Measurements from ENCODE around the gene GDAP2.

The GDAP2 gene

DNA sequence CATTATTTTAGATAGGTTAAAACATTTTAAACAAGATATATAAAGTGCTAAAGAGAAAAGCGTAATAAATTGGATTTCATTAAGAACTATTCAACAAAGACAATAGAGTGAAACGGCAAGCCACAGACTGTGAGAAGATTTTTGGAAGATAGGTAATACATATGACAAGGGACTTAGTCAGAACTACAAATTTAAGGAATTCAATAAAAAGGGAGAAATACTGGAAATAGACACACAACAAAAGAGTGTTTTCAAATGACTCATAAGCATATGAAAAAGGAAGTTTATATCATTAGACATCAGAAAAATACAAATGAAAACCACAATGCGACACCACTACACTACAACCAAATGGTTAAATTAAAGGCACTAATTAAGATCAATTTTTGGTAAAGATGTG lies 90.5 kb downstream of the GDAP2 start:
- no peak for DNase-seq

DNA sequence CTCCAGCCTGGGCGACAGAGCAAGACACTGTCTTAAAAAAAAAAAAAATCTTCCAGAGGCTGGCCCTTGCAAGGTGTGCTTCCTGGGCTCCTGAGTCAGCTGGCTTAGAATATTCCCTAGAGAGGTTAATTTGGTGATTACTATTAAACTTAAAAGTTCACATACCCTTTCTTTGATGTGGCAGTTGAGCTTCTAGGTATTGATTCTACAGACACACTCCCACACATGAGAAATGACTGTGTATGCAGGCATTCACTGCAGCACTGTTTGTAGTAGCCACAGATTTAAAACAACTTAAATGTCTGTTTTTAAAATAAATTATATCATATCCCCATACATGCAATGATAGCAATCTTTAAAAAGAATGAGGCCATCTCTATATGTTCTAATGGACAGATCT lies 93.4 kb downstream of the GDAP2 start:
- DNase-seq: no peak

DNA sequence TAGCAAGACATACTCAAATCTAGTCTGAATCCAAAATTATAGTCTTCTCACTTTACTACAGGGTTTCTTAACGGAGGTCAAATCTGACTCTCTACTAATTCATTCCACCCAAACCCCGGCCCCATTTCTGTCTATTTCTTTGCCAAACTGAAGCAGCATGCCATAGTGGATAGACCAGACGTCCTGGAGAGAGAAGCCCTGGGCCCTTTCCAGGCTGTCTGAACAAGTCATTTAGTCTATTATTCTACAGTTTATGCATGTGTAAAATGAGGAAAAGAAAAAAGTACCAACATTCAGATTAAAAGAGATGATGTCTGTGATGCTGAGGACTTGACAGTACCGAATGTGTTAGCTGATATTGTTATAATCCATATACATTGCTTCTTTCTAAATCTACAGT lies 95.0 kb downstream of the GDAP2 start:
- DNase-seq: no peak

DNA sequence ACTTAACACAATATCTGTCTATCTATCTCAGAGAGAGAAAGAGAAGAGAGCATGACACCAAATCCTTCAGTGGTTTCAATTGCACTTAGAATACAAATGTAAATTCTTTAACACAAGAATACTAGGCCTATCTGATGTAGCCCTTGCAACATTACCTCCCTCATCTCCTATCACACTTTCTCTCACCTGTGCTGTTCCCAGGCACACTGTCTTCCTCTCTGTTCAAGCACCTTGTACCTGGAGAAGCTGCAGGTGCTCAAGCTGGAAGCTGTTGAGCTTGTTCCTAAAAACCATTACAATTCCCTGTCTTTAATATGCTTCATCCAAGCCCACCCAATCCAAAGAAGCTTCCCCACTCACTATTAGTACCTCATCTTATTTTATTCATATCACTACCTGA lies 97.0 kb downstream of the GDAP2 start:
- DNase-seq: no peak

DNA sequence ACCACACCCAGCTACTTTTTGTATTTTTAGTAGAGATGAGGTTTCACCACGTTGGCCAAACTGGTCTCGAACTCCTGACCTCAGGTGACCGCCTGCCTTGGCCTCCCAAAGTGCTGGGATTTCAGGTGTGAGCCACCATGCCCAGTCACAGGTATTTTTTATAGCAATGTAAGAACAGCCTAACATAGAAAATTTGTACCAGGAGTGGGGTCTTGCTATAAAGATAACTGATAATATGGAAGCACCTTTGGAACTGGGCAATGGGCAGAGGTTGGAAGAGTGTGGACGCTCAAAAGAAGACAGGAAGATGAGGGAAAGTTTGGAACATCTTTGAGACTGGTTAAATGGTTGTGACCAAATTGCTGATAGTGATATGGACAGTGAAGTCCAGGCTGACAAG lies 99.2 kb downstream of the GDAP2 start:
- no peak for DNase-seq

DNA sequence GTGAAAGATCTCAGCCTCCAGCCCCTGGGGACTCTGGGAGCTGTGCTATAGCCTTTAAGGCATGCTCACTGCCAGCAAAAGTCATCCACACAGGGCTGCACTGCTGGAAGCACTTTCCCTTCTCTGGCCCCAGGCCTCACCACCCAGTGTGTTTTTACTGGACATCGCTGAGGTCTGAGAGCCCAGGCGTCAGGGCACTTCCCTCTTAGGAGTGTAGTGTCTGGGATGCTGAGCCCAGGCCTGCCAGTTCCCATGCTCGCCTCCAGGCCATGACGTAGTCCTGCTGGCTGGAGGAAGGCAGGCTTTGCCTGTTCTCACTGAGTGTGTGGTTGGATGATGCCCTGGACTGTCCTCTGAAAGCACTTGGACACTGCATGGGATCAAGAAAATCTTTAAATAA lies 101.2 kb downstream of the GDAP2 start:
- DNase-seq: no peak

DNA sequence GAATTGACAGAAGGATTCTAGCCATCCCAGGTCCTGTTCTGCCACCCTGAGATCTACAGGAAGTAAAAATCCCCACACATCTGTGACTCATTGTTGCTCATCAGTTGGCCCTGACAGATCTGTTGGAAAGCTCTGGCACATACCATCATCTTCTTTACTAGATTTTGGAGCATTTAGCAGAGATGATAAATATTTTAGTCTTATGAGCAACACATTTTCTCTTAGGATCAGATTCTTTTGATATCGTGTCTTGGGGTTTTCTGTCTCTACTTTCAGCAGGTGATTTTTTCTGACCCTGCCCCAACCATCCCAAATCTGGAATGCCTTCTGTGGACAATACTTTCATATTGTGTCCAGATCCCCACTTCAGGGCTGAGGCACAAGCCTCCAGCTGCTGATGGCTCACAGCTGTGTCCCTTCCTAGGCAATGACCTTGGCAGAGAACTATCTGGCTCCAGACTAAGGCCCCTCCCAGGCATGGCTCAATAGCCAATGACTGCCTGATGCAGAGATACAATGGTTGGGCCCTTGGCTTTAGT lies 102.8 kb downstream of the GDAP2 start:
- no peak for DNase-seq

DNA sequence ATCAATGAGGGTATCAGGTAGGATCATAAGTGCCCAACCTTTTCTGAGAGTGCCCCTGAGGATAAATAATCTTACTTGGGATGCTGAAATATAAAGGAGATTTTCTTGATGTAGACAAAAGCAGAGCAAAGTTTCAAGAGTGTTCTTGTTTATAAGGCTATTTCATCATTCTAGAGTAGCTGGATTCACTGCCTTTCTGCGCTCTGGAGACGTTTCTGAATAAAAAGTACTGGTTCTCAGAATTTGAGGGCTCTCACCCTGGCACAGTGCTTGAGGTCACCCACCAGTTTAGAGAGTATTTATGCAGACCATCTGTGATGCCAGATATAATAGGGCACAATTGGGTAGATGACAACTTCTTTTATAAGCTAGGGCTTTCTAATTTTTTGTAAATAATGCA lies 103.3 kb downstream of the GDAP2 start:
- DNase-seq: no peak

DNA sequence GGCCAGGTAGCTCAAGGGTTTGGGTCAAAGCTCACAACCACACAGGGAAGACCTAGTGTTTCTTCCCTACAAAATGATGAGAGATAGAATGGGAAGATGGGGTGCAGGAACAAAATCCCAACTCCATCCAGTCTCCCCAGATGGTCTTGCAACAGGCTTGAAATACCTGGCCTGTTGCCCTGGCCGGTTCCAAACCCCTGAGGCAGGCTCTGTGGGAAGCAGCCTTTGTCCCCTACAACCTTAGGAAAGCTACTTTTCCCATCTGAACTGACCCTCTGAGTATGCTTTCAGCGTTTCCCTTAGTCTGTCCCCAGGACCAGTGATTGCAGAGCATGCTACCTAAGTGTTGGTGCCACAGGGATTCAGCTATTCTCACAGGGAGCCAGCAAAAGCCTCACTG lies 104.0 kb downstream of the GDAP2 start:
- no peak for DNase-seq

DNA sequence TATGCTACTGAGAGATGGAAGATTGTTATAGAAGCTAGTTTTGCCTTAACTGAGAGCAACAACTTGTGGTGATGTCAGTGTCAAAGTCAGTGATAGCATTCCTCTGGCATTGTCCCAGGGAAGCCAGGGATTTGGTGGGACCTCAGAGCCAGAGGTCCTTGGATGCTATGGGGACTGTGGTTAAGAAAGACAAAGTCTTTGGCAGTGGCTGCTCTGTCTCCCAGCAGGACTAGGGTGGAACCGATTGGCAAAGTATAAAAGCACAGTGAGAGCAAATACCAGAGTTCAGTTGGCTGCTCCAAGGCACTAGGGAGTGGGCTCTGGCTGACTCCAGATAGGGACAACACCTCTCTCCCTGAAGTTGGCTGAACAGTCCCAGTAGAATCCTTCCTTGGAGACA lies 104.8 kb downstream of the GDAP2 start:
- no peak for DNase-seq

DNA sequence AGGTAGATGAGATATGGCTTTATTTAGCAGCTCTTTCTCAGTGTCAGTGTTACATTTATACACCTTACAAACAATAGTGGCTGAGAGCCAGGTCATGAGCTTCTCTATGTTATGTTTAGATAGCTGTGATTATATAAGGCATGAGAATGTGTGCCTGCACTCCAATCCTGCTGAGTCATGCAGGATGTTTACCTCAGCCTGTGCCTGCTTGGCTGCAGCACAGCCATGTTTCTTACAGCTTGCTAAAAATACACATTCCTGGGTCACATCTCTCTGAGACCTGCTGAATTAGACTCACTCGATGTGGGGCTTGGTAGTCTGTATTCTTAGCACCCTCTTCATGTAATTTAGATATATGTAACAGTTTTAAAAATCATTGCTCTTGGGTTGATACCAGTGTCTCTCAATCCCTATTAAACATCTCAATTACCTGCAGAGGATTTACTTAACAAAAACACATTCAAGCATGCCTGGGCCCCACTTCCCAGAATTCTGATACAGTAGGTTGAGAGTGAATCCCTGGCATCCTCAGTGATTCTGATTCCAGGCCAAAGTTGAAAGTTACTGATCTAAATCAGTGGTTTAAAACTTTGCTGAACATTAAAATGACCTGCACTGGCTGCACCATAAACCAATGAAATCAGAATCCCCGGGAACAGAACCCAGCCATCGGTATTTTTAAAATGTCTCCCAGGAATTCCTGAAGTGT lies 107.5 kb downstream of the GDAP2 start:
- no peak for DNase-seq

DNA sequence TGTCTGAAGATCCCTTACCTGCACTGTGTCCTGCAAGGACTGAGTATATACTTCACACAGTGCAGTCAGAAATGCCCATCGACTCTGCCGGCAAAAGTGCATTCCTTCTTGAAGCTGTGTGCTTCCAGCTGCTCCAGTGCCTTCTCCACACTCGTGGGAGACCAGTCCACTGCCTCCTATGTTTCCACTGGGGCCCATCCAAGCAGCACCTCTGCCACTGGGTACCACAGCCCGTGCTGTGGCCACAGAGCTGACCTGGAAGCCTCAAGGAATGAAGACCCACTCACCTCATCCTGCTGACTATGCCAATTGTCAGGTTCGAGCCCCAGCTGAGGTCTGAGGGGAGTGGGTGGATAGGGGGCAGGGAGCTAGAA lies 108.1 kb downstream of the GDAP2 start:
- no peak for DNase-seq

DNA sequence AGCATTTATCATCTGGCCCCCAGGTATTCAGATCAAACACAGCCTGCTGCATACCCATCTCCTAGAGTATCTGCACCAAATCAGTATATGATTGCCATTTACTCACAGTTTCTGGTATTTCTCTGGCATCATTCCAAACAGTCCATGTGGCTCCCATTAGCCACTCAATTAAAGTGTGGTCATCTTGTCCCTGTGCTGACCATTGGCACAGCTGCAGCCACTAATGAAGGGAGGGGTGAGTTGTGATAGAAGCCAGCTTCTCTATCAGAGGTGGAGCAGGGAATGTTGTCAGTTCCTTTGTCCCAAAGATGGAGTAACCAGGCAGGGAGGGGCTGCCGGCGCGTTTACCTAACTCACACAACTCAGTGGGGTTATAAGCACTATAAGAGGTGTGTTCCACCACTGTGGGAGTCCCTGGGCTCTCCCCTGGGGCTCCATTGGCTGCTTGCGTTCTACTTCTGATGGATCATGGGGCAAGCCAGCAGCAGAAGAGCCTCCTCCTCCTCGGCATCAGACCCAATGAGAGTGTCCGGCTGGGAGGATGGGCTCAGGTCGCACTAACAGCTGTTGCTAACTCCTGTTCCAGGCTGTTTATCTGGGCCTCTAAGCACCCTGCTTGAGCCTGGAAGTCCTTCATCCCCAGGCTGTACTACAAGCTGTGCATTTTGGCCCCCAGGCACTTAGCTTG lies 108.6 kb downstream of the GDAP2 start:
- no peak for DNase-seq

DNA sequence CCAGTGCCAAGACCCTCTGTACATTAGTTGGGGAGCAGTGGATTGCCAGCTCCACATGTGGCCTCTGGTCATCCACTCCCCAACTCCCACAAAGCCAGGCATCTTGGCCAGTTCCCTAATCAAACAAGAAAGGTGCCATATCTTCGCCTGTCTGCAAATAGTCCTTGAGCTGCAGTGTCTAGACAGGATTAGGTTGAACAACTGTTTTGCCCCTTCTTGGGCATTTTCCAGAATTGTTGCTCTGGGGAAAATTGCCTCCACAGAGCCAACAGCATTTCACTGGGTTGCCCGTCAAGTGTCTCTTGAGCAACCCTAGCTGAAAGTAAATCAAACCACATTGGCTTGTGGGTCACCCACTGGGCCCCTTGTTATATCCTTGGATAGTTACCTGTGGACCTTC lies 109.3 kb downstream of the GDAP2 start:
- no peak for DNase-seq

DNA sequence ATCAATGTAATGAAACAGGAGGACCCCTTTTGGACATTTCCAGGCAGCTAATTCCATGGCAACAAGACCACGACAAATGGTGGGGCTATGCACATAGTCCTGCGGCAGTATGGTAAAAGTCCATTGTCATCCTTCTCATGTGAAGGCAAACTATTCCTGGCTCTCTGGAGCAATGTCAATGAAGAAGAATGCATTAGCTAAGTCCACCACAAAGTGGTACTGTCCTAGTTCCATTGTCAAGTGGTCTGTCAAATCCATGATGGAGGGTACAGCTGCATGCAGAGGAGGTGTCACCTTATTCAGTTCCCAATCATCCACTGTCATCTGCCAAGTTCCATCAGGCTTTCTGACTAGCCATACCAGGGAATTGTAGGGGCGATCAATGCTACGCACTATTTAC lies 110.1 kb downstream of the GDAP2 start:
- no peak for DNase-seq

DNA sequence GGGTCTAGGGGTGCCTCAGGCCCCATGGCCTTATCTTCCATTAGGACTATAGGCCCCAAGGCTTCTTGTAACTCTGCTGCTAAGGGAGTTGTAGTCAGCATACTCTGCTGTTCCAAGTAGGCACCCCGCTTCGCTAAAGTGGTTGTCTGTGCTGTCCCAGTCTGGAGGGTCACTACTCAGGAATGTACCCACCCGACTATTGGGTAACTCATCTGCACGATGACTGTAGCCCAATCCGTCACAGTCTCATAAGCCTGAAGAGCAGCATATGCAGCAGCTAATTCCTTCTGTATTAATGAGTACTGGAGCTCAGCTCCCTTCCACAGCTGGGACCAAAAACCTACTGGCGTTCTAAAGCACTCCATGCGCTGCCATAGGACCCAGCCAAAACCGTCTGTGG lies 111.0 kb downstream of the GDAP2 start:
- DNase-seq: no peak

DNA sequence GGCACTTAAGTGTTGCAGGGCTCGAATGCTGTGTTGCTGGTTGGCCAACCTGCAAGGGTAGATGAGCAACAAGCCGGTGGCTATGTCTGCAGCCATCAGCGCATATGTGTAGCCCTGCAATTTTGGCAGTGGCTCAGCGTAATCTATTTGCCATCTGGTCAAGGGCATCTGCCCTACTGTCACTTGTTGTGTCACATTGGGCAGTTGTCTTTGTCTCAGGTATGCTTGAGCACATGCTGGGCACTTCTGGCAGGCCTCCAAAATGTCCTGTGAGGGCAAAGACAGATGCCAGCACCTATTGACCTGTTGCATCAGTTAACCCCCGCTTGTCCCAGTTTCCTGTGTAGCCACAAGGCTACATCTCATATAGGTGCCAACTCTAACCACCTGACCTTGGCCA lies 111.8 kb downstream of the GDAP2 start:
- no peak for DNase-seq

DNA sequence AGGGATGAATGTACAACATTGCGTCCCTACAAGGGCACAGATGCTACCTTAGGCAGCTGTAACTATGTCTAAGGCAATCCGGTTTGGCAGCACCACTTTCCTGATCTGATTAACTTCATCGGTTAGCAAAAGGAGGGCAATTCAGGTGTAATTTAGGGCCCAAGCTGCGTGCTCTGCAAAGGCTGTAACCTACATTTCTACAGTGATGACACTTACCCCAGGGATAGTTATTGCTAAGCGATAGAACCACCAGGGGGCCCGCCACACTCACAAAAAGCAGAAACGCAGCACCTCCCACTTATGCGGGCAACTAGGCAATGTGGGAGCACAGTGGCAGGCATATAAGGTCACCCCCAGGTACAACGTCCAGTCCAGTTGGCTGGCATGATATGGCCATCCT lies 113.5 kb downstream of the GDAP2 start:
- no peak for DNase-seq

DNA sequence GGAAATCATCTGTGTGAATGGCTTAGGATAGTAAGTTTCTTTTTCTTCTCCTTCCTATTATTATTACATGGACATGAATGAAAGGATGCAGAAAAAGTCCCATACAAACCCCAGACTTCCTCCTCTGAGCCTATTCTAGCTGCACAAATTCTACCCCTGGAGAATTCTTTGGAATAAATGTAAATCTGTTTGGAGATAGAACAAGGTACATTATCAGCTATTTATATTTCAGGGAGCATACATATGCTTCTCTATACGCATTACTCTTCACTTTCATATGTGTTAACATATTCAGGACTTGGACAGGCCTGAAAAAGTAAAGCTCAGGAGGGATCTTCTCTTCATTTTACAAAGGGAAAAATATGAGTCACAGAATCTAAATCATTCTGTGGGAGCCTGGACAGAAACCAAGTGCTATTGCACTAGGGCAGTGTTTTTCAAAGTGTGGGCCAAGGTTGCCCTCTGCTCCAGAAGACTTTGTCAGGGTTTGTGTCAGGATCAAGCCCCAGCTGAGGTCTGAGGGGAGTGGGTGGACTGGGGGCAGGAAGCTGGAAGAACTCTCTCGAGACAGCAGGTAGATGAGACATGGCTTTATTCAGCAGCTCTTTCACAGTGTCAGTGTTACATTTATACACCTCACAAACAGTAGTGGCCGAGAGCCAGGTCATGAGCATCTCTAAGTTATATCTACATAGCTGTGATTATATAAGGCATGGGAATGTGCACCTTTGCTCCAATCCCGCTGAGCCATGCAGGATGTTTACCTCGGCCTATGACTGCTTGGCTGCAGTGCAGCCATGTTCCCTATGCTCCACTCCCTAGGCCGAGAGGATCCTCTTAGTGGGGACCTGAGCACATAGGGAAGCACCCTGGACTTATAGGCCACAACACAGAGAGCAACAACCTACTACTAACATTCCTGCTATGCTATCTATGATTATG lies 114.3 kb downstream of the GDAP2 start:
- no peak for DNase-seq
